HFFc6 (cell line): ENCODE results near the gene RASSF4. TPM values are rescaled to one million over a fixed set of nuclear protein-coding genes. Genes with fewer than 3 reads are reported as not detected.

ENCODE experiments used
- DNase-seq: peaks from one replicate; pipeline ENCODE4 v3.0.0-alpha.2; 2018
- H3K27ac Mint-ChIP-seq: 2 replicates; pipeline ENCODE4 v1.8.0; 2020; ENCODE audit warnings: mild to moderate bottlenecking, mixed read lengths
- H3K27me3 Mint-ChIP-seq: 2 replicates; pipeline ENCODE4 v1.8.0; 2021; ENCODE audit warnings: mild to moderate bottlenecking, moderate library complexity, mixed read lengths; ENCODE audit not compliant: insufficient read depth
- H3K36me3 Mint-ChIP-seq: 2 replicates; pipeline ENCODE4 v1.8.0; 2021; ENCODE audit warnings: low read depth, mixed read lengths
- H3K4me1 Mint-ChIP-seq: 2 replicates; pipeline ENCODE4 v1.8.0; 2020; ENCODE audit warnings: low read depth, mixed read lengths
- H3K4me3 Mint-ChIP-seq: 2 replicates; pipeline ENCODE4 v1.8.0; 2020; ENCODE audit warnings: mild to moderate bottlenecking, moderate library complexity, mixed read lengths
- H3K9me3 Mint-ChIP-seq: 2 replicates; pipeline ENCODE4 v1.8.0; 2020; ENCODE audit warnings: mild to moderate bottlenecking, mixed read lengths
- total RNA-seq, 6 experiments: library from RNA; stranded (reverse); fragmentation: NEBNext Ultra II Directional; extraction: Animal tissue kit (Norgen Biotek cat#: 25700); gene quantifications; 2 replicates in 1 of 6; 3 replicates in 5 of 6; pipeline ENCODE4 v1.2.3, GENCODE V29; 2021
- TF ChIP-seq, protein P1 (sequence below): fragments of 200-600 bp; sonication (generic); IDR thresholded peaks from 2 replicates; pipeline ENCODE4 v1.5.0; 2021; ENCODE audit warnings: antibody characterized with exemption, mild to moderate bottlenecking

RASSF4 gene
- total RNA-seq, 6 experiments from 2014 or later: 1.1 to 3.8 (median 2.9) TPM

DNA sequence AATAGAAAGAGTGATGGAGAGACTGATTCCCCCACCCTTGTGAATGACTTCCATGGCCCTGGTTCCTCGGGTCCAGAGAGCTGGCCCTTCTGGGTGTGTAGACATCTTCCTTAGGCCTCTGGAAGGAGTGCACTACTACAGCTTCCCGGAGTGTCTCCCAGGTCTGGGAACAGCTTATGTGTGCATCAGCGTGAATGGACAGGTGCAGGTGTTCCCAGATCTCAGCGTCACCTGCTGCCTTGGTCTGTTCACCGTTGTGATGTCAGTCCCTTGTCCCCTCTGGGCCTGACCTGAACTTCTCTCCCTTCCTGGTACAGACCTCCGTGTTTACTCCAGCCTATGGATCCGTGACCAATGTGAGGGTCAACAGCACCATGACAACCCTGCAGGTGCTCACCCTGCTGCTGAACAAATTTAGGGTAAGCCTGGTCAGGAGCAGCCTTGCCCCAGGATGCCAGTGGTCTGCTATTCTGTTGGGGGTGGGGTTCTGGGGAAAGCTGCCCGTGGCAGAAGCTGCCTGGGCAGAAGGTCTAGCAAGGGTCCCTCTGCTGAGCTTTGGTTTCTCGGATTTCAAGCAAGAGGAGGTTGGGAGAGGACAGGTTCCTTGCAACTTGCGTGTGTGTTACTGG, 29.5 kb downstream of the RASSF4 start:
- Mint-ChIP-seq H3K4me1 (peaks cover 14% of the 10 kb centered on the region), H3K36me3 (no peaks in the 10 kb centered on the region), H3K27ac (no peak overlapping the region), H3K27me3 (peaks cover 6% of the 10 kb centered on the region), H3K9me3 (no peaks in the 10 kb centered on the region), H3K4me3 (no peak overlapping the region)
- no peak for DNase-seq
- TF ChIP-seq, protein P1, sequence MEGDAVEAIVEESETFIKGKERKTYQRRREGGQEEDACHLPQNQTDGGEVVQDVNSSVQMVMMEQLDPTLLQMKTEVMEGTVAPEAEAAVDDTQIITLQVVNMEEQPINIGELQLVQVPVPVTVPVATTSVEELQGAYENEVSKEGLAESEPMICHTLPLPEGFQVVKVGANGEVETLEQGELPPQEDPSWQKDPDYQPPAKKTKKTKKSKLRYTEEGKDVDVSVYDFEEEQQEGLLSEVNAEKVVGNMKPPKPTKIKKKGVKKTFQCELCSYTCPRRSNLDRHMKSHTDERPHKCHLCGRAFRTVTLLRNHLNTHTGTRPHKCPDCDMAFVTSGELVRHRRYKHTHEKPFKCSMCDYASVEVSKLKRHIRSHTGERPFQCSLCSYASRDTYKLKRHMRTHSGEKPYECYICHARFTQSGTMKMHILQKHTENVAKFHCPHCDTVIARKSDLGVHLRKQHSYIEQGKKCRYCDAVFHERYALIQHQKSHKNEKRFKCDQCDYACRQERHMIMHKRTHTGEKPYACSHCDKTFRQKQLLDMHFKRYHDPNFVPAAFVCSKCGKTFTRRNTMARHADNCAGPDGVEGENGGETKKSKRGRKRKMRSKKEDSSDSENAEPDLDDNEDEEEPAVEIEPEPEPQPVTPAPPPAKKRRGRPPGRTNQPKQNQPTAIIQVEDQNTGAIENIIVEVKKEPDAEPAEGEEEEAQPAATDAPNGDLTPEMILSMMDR: no peak

DNA sequence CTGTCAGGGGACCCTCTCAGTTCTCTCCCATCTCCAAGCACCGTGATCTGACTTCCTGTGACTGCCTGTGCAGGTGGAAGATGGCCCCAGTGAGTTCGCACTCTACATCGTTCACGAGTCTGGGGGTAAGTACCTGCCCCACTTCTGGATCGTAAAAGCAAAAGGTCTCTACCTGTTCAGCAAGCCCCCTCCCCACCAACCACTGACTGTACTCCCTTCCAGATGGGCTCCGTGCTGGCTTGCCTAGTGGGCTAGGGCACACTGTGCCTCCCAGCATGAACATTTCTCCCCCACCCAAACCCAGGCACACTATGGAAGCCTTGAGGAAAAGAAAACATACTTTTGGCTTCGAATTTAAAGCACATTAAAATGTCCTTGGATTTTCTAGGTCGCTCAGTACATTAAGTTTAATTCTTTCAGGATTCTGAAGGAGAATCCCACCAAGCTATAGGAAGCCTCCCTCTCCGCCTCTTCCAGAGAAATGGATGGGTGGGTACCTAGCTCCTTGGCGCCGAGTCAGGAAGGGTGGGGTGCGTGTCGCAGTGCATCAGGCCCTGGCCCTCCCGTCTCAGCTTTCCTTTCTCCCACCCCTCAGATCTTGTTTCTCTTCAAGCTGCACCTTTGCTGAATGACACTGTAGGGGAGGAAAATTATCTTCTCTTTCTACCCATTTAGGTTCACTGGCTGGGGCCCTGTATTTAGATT, 30.1 kb downstream of the RASSF4 start:
- Mint-ChIP-seq H3K36me3 (no peaks in the 10 kb centered on the region), H3K27me3 (peaks cover 6% of the 10 kb centered on the region), H3K4me3 (no peak overlapping the region), H3K9me3 (no peaks in the 10 kb centered on the region), H3K4me1 (peaks cover 20% of the 10 kb centered on the region), H3K27ac (no peak overlapping the region)
- TF ChIP-seq, protein P1: no peak
- no peak for DNase-seq

DNA sequence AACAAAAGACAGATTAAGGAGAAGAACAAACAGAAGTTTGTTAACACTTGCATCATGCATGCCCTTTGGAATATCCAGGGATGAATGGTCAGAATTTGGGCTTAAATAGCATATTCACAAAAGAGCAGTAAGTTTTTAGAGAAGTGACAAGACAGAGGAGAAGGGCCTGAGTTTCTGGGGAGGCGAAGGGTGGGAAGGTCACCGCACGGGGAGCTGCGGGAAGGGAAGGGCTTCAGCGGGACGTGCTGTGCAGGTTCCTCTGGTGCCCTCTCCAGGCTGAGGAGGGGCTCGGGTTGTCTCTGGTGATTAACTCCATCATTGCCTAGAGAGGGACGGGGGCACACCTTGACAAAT, 30.7 kb downstream of the RASSF4 start:
- no peaks in the 10 kb centered on the region for H3K36me3 Mint-ChIP-seq
- no peak for DNase-seq
- H3K27ac Mint-ChIP-seq: no peak overlapping the region
- peaks cover 20% of the 10 kb centered on the region for H3K4me1 Mint-ChIP-seq
- H3K4me3 Mint-ChIP-seq: no peak overlapping the region
- peaks cover 6% of the 10 kb centered on the region for H3K27me3 Mint-ChIP-seq
- H3K9me3 Mint-ChIP-seq: no peaks in the 10 kb centered on the region
- TF ChIP-seq, protein P1: peak; percentile 23; the same call in 1 of the 2 replicates

DNA sequence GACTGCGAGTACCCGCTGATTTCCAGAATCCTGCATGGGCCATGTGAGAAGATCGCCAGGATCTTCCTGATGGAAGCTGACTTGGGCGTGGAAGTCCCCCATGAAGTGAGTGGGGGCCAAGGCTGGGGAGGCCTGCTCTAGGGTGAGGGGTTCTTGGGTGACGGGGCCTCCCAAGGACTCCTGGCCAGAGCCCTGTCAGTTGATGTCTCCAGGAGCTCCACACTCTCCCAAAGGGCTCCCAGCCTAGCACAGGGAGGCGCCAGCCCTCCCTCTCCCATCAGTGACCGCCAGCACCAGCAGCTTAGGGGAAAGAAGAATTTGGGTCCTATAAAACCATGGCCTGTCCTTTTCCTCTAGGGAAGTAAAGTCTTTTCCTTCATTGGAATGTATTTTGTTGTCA, 31.4 kb downstream of the RASSF4 start:
- no peak overlapping the region for H3K27ac Mint-ChIP-seq
- no peak for DNase-seq
- no peak overlapping the region for H3K4me3 Mint-ChIP-seq
- H3K9me3 Mint-ChIP-seq: no peaks in the 10 kb centered on the region
- no peaks in the 10 kb centered on the region for H3K36me3 Mint-ChIP-seq
- TF ChIP-seq, protein P1: no peak
- H3K4me1 Mint-ChIP-seq: peaks cover 21% of the 10 kb centered on the region
- H3K27me3 Mint-ChIP-seq: peaks cover 6% of the 10 kb centered on the region

DNA sequence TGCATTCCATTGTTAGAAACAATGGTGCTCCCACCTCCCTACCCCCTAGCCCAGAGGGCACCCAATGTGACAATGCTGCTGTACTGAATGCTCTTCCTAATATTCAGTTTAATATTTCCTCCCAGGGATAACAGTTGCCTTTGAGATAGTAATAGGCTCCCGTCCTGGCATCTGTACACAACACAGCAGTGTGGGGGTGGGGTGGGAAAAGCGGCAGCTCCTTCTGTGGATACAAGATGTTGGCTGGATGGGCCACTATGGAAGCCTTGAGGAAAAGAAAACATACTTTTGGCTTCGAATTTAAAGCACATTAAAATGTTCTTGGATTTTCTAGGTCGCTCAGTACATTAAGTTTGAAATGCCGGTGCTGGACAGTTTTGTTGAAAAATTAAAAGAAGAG, 32.0 kb downstream of the RASSF4 start:
- TF ChIP-seq, protein P1: no peak
- H3K9me3 Mint-ChIP-seq: no peaks in the 10 kb centered on the region
- H3K36me3 Mint-ChIP-seq: no peaks in the 10 kb centered on the region
- H3K4me1 Mint-ChIP-seq: peaks cover 27% of the 10 kb centered on the region
- H3K27ac Mint-ChIP-seq: no peak overlapping the region
- H3K27me3 Mint-ChIP-seq: peaks cover 6% of the 10 kb centered on the region
- H3K4me3 Mint-ChIP-seq: no peak overlapping the region
- no peak for DNase-seq
